Measurements from ENCODE around the gene CACTIN.

CACTIN gene

DNA sequence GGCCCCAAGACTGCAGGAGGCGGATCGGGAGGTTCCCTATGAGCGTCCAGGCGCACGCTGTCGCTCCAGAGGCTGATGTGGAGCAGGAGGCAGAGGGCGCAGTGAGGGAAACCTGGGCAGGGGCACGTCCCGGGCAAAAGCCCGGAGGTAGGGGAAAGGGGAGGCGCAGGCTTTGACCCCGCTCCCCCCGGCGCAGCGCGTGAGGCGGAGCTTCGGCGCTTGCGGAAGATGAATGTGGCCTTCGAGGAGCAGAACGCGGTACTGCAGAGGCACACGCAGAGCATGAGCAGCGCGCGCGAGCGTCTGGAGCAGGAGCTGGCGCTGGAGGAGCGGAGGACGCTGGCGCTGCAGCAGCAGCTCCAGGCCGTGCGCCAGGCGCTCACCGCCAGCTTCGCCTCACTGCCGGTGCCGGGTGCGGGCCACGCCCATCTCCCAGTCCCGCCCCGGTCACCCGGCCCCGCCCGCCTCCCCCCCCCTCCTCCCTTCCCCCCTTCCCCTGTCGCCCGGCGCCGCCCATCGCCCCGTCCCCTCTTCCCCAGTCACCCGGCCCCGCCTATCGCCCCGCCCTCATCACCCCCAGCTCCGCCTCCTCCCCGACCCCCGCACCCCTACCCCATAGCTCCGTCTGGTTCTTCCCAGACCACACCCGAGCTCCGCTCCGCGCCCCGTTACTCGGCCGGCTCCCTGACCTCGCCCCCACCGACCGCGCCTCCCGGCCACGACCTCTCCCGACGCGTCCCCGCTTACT is 49.7 kb downstream of the CACTIN start:
- no peak overlapping the region for H3K4me3 ChIP-seq (ENCODE audit: low read depth, low read length)
- no peak for TF ChIP-seq CTCF (IDR thresholded peaks at IDR 0.05; ENCODE audit: control insufficient read depth, extremely low read depth, insufficient read depth)
- DNase-seq (ENCODE audit: low read depth) = no peak

DNA sequence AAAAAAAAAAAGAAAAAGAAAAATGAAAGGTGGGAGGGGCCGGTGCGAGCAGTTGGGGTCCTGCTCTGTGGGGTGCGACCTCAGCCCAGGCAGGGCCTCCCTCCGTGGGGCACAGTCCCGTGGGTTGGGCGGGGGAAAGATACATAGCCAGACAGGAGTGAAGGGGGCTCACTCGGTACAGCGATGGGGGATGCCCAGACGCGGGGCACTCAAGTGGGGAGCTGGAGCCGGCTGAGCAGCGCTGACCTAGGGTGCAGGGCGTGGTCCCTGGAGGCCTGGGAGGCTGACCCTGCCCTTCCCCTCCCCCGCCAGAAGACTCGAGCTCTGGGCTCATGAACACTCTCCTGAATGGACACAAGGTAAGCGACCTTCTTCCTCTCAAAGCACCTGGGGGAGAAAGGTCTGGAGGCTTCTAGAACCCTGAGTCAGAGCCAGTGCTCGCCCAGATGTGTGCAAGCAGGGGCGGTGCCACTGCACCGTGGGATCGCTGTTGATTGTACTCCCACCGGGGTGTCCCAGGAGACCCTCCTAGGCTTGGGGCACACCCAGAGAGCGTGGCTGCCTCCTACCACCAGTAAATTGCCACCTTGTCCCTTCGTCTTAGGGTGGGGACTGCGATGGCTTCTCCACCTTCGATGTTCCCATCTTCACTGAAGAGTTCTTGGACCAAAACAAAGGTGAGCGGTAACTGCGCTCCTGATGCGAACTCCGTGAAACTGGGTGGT is 50.5 kb downstream of the CACTIN start:
- DNase-seq (ENCODE audit: low read depth) = no peak
- no peak for TF ChIP-seq CTCF (IDR thresholded peaks at IDR 0.05; ENCODE audit: control insufficient read depth, extremely low read depth, insufficient read depth)
- no peak overlapping the region for H3K4me3 ChIP-seq (ENCODE audit: low read depth, low read length)

DNA sequence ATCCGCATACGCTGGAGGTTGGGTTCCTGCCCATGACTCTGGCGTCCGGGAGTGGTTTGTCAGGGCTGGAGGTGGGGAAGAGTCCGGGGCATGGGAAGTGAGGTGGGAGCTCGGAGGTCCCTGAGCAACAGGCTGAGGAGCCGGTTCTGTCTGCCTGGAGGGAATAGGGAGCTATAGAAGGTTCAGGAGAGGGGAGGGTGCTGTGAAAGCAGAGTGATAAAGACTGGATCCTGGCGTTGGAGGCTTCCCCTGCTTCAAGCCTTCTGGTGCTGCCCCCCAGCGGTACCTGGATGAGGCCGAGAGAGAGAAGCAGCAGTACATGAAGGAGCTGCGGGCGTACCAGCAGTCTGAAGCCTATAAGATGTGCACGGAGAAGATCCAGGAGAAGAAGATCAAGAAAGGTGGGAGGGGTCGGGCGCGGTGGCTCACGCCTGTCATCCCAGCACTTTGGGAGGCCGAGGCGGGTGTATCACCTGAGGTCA is 51.3 kb downstream of the CACTIN start:
- no peak overlapping the region for H3K4me3 ChIP-seq (ENCODE audit: low read depth, low read length)
- no peak for TF ChIP-seq CTCF (IDR thresholded peaks at IDR 0.05; ENCODE audit: control insufficient read depth, extremely low read depth, insufficient read depth)
- no peak for DNase-seq (ENCODE audit: low read depth)

GRCh38 chr19:3573858-3574637 is 52.5 kb downstream of the CACTIN start:
- no peak for TF ChIP-seq CTCF (IDR thresholded peaks at IDR 0.05; ENCODE audit: control insufficient read depth, extremely low read depth, insufficient read depth)
- peak overlapping the region; percentile 99 for H3K4me3 ChIP-seq (ENCODE audit: low read depth, low read length)
- peak; percentile 89 for DNase-seq (ENCODE audit: low read depth)

- no peak for DNase-seq (ENCODE audit: low read depth)
- H3K4me3 ChIP-seq (ENCODE audit: low read depth, low read length) = peak overlapping the region; percentile 99
- TF ChIP-seq CTCF (IDR thresholded peaks at IDR 0.05; ENCODE audit: control insufficient read depth, extremely low read depth, insufficient read depth) = no peak
Measured at GRCh38 chr19:3573162-3573857, 53.3 kb downstream of the CACTIN start.

GRCh38 chr19:3572855-3573161 is 53.8 kb downstream of the CACTIN start, which contains the start of gene HMG20B:
Gene HMG20B (plus strand): TSS chr19:3572944. CDS start chr19:3573310, 366 bp downstream.
- peak within 1 kb of the TSS; percentile 99 for H3K4me3 ChIP-seq (ENCODE audit: low read depth, low read length)
- no peak for TF ChIP-seq CTCF (IDR thresholded peaks at IDR 0.05; ENCODE audit: control insufficient read depth, extremely low read depth, insufficient read depth)
- DNase-seq (ENCODE audit: low read depth) = no peak
